Kidney tubule cell (primary cell): Measurements from ENCODE around the gene PCCA.
"Not testable (repeated sequence)": the region's sequence is repeated elsewhere in the genome, so short reads cannot be mapped to it uniquely, and the experiment has no call there.

Experiments
- DNase-seq: peaks from one replicate; pipeline ENCODE4 v3.0.0-alpha.2; 2018; ENCODE audit warnings: low spot score

PCCA gene

GRCh38 chr13:100098445-100099116 lies 9.7 kb downstream of the PCCA start:
- no peak for DNase-seq

- not testable (repeated sequence) for DNase-seq
Observed at GRCh38 chr13:100099117-100099445, 10.2 kb downstream of the PCCA start.

GRCh38 chr13:100100115-100100879 lies 11.4 kb downstream of the PCCA start:
- DNase-seq = peak; percentile 95

- DNase-seq = peak; percentile 35
Observed at GRCh38 chr13:100102042-100102441, 13.1 kb downstream of the PCCA start.

GRCh38 chr13:100106005-100106404 lies 17.1 kb downstream of the PCCA start:
- DNase-seq = peak; percentile 39

- DNase-seq = no peak
Observed at GRCh38 chr13:100106705-100107104, 17.8 kb downstream of the PCCA start.

GRCh38 chr13:100108913-100109507 lies 20.1 kb downstream of the PCCA start:
- peak; percentile 68 for DNase-seq

GRCh38 chr13:100110269-100110668 lies 21.4 kb downstream of the PCCA start:
- DNase-seq = no peak

GRCh38 chr13:100112186-100112838 lies 23.4 kb downstream of the PCCA start:
- peak; percentile 14 for DNase-seq

GRCh38 chr13:100115693-100116254 lies 26.9 kb downstream of the PCCA start:
- no peak for DNase-seq

- DNase-seq = no peak
Observed at GRCh38 chr13:100124265-100124664, 35.4 kb downstream of the PCCA start.

GRCh38 chr13:100125946-100126345 lies 37.1 kb downstream of the PCCA start:
- no peak for DNase-seq

- DNase-seq = peak; percentile 52
Observed at GRCh38 chr13:100128373-100128772, 39.5 kb downstream of the PCCA start.

- DNase-seq = no peak
Observed at GRCh38 chr13:100128838-100129237, 39.9 kb downstream of the PCCA start.

GRCh38 chr13:100129605-100130004 lies 40.7 kb downstream of the PCCA start:
- no peak for DNase-seq

GRCh38 chr13:100130092-100130491 lies 41.2 kb downstream of the PCCA start:
- peak; percentile 9 for DNase-seq

GRCh38 chr13:100130930-100131511 lies 42.1 kb downstream of the PCCA start:
- DNase-seq = no peak

- DNase-seq = peak; percentile 94
Observed at GRCh38 chr13:100131863-100132574, 43.1 kb downstream of the PCCA start.

- no peak for DNase-seq
Observed at GRCh38 chr13:100138859-100139491, 50.1 kb downstream of the PCCA start.

GRCh38 chr13:100139817-100140216 lies 50.9 kb downstream of the PCCA start:
- DNase-seq = no peak

GRCh38 chr13:100140441-100140840 lies 51.5 kb downstream of the PCCA start:
- DNase-seq = no peak
